Tibial artery (tissue), 4 donors: ENCODE results near the gene SCYL3.

Experiments used
- DNase-seq, 2 donors: peaks; one replicate each; pipeline ENCODE4 v3.0.0-alpha.2; 2019
- H3K27ac ChIP-seq, 2 donors: fragments of 200-600 bp; sonication (generic) in 1 of 2; 1 replicate in 1 of 2; 2 replicates in 1 of 2; pipeline ENCODE4 v1.5.1; 2018 to 2019; ENCODE audit warnings: mild to moderate bottlenecking in 1 of 2
- H3K27me3 ChIP-seq, 2 donors: fragments of 200-600 bp; sonication (generic) in 1 of 2; one replicate each; pipeline versions ENCODE4 v1.5.1 to v1.6.0; 2016 to 2019
- H3K36me3 ChIP-seq, 3 donors: fragments of 200-600 bp; sonication (generic) in 2 of 3; one replicate each; pipeline ENCODE4 v1.5.1; 2016 to 2019; ENCODE audit warnings: mild to moderate bottlenecking in 2 of 3
- H3K4me1 ChIP-seq, 4 donors: fragments of 200-600 bp; sonication (generic) in 2 of 4; 1 replicate in 3 of 4; 2 replicates in 1 of 4; pipeline ENCODE4 v1.5.1; 2016 to 2019
- H3K4me3 ChIP-seq, 2 donors: fragments of 200-600 bp; sonication (generic) in 1 of 2; 1 replicate in 1 of 2; 2 replicates in 1 of 2; pipeline ENCODE4 v1.5.1; 2018 to 2019; ENCODE audit warnings: mild to moderate bottlenecking in 2 of 2
- H3K9me3 ChIP-seq, 3 donors: fragments of 200-600 bp; sonication (generic) in 1 of 3; one replicate each; pipeline ENCODE4 v1.5.1; 2016 to 2019
- intact Hi-C: fragments of 100-400 bp; cut with DNase I; formaldehyde crosslinking; loops from one replicate; pipeline ENCODE4 v1.15.0; 2023; ENCODE audit warnings: low total_unique reads
- TF ChIP-seq, protein P1 (sequence below), 2 experiments: fragments of 200-600 bp in 1 of 2; fragments of 450-650 bp in 1 of 2; IDR thresholded peaks; one replicate each; pipeline ENCODE4 v1.5.1; 2017 to 2019; ENCODE audit warnings: antibody characterized with exemption in 2 of 2, mild to moderate bottlenecking in 1 of 2, moderate library complexity in 1 of 2

Gene SCYL3

DNA sequence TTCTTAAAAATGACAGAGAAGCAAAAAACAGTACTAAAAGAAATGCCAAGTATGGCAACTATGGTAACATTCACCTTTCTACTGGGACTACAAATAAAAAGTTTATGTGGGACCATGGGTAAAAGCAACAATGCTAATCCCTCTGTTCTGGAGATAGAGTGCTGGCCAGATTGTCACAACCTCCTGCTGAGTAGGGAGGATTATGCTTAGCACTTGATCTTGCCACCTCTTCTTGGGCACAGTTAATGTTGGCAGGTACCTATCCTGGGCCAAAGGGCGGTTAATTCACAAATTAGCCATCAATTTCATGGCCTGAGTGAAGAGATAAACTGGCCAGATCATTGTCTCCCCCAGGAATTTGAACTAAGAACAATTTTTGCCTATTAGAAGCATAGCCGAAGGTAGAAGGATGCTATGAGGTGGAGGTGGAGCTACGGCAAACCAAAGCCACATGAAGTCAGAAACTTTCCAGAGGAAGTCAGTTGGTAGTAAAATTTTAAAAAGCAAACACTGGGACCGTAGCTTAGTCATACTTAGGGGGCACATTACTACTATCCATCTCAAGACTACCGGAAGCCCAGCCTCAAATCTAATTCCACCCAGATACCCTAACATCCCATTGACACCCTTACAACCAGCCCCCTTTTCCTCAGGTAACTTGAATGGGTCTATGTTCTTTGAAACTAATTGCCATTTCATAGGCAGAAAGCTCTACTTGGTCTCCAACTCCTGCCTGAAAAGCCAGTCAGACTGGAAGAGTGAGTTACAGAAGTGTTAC, 2.7 kb downstream of the SCYL3 start:
- H3K27ac ChIP-seq = no peak overlapping the region
- no peaks in the 10 kb centered on the region for H3K27me3 ChIP-seq
- H3K4me1 ChIP-seq = peaks cover 0 to 27% (median 17%) of the 10 kb centered on the region in 4 donors
- no peaks in the 10 kb centered on the region for H3K9me3 ChIP-seq
- no peak overlapping the region for H3K4me3 ChIP-seq
- no peak for DNase-seq
- intact Hi-C loops = loop anchor here (5.0 kb wide), 1 partner anchor 404 kb away; the partner anchor contains the start of gene SLC19A2
- H3K36me3 ChIP-seq = peaks cover 8 to 24% (median 17%) of the 10 kb centered on the region in 3 donors
- TF ChIP-seq, protein P1, sequence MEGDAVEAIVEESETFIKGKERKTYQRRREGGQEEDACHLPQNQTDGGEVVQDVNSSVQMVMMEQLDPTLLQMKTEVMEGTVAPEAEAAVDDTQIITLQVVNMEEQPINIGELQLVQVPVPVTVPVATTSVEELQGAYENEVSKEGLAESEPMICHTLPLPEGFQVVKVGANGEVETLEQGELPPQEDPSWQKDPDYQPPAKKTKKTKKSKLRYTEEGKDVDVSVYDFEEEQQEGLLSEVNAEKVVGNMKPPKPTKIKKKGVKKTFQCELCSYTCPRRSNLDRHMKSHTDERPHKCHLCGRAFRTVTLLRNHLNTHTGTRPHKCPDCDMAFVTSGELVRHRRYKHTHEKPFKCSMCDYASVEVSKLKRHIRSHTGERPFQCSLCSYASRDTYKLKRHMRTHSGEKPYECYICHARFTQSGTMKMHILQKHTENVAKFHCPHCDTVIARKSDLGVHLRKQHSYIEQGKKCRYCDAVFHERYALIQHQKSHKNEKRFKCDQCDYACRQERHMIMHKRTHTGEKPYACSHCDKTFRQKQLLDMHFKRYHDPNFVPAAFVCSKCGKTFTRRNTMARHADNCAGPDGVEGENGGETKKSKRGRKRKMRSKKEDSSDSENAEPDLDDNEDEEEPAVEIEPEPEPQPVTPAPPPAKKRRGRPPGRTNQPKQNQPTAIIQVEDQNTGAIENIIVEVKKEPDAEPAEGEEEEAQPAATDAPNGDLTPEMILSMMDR (IDR thresholded peaks at IDR 0.05) = no peak

DNA sequence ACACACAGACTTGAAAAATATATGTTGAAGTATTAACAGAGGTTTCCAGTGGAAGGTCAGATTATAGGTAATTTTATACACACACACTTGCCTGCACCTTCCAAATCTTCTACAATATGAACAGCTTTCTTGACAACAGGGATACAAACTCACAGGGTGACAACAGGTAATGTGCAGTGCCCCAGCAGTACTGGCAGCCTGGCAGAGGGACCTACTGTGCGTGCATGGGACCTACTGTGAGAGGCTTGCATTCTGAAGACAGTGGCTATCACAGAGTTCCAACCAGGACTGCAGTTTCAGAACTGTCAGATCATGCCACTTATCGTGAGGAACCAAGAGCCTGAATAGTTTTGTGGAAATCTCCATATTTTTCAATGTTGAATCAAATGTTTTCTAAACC, 3.8 kb downstream of the SCYL3 start:
- intact Hi-C loops = loop anchor here (5.0 kb wide), 1 partner anchor 403 kb away; the partner anchor contains the start of gene SLC19A2

DNA sequence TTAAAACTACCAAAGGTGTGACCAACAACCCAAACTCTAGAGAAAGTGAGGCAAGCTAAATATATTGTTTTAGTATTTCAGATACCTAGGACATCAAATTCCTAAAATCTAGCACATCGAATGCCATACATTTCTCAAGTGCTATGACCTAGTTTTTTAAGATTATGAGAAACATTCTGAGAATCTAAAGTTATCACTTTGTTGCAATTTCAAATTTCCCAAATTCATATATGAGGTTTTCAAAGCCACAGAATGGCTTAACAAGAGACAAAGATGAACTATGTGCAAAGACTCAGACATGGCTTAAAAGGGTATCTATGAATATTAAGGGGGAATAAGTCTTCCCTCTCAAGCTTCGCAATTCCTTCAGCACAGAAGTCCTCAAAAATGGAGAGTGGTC, 6.8 kb downstream of the SCYL3 start:
- no peak overlapping the region for H3K27ac ChIP-seq
- intact Hi-C loops = no loop called here
- peaks cover 17 to 40% (median 30%) of the 10 kb centered on the region in 3 donors for H3K36me3 ChIP-seq
- no peak overlapping the region for H3K4me3 ChIP-seq
- TF ChIP-seq, protein P1 (IDR thresholded peaks at IDR 0.05) = no peak
- H3K27me3 ChIP-seq = no peaks in the 10 kb centered on the region
- no peaks in the 10 kb centered on the region for H3K9me3 ChIP-seq
- H3K4me1 ChIP-seq = peaks cover 0 to 15% (median 7%) of the 10 kb centered on the region in 4 donors
- no peak for DNase-seq

More for the DNA sequence above, 3.8 kb downstream of the SCYL3 start:
- no peak for DNase-seq
- TF ChIP-seq, protein P1 (IDR thresholded peaks at IDR 0.05) = no peak
- peaks cover 0 to 27% (median 17%) of the 10 kb centered on the region in 4 donors for H3K4me1 ChIP-seq
- no peaks in the 10 kb centered on the region for H3K27me3 ChIP-seq
- H3K4me3 ChIP-seq = no peak overlapping the region
- no peak overlapping the region for H3K27ac ChIP-seq
- no peaks in the 10 kb centered on the region for H3K9me3 ChIP-seq
- peaks cover 11 to 29% (median 17%) of the 10 kb centered on the region in 3 donors for H3K36me3 ChIP-seq

DNA sequence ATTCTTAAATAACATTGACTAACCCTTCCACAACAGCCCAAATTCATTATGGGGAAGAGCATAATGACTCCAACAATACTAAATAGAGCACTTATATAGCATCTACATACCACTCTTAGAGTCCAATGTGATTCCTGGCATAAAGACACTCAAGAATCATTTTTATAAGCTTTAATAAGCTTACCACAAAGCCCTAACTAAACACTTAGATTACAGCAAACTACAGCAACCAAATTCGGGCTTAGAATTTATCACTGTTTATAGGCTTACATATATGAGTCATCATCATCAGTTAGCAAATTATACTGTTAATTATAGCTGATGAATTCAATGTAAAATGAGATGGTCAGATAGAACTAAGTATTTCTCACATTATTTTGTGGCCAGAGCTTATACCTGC, 7.3 kb downstream of the SCYL3 start:
- H3K9me3 ChIP-seq = no peaks in the 10 kb centered on the region
- intact Hi-C loops = no loop called here
- DNase-seq = no peak
- H3K27ac ChIP-seq = no peak overlapping the region
- no peaks in the 10 kb centered on the region for H3K27me3 ChIP-seq
- no peak overlapping the region for H3K4me3 ChIP-seq
- TF ChIP-seq, protein P1 (IDR thresholded peaks at IDR 0.05) = no peak
- H3K4me1 ChIP-seq = peaks cover 0 to 11% (median 5%) of the 10 kb centered on the region in 4 donors
- H3K36me3 ChIP-seq = peaks cover 17 to 45% (median 35%) of the 10 kb centered on the region in 3 donors

DNA sequence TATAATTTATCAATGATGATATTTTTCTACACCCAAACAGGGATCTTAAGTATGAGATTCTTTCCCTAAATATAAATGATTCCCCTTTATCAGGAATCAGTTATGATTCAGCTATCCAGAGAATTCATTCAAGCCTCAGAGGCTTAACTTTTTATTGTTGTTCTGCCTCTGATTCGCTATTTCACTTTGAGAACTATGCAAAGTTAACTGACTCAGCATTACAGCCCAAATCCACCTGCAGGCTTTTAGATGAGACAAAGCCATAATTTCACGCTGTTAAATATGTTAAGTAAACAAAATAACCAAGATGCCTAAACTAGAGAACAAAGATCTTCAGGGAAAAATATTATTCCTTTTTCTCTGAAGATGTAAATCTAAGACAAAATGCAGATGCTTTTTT, 8.5 kb downstream of the SCYL3 start:
- H3K4me1 ChIP-seq = peaks cover 0 to 3% (median 0%) of the 10 kb centered on the region in 4 donors
- no peak for DNase-seq
- TF ChIP-seq, protein P1 (IDR thresholded peaks at IDR 0.05) = no peak
- H3K36me3 ChIP-seq = peaks cover 17 to 45% (median 35%) of the 10 kb centered on the region in 3 donors
- no peak overlapping the region for H3K4me3 ChIP-seq
- H3K27me3 ChIP-seq = no peaks in the 10 kb centered on the region
- no peak overlapping the region for H3K27ac ChIP-seq
- intact Hi-C loops = no loop called here
- no peaks in the 10 kb centered on the region for H3K9me3 ChIP-seq
